GM23338 (cell line): ENCODE measurements around the gene SMIM7. TPM values are rescaled to one million over a fixed set of nuclear protein-coding genes. Genes with fewer than 3 reads are reported as not detected.
A peak's percentile ranks its signal among the peaks of the same experiment; 100 is the strongest.

ENCODE experiments used
- ATAC-seq: fragments of 200-7000 bp; cut with Tn5 transposase; 3 replicates; pipeline ENCODE4 v1.9.1; 2020
- DNase-seq: peaks from one replicate; pipeline ENCODE4 v3.0.0-alpha.2; 2015; ENCODE audit warnings: low spot score
- H2AFZ ChIP-seq: fragments of 200-600 bp; sonication (generic); 2 replicates; pipeline ENCODE4 v1.8.0; 2016; ENCODE audit warnings: antibody characterized with exemption, mild to moderate bottlenecking, moderate library complexity
- H3F3A ChIP-seq: fragments of 200-600 bp; sonication (generic); replicated peaks from 2 replicates; pipeline ENCODE4 v1.8.0; 2017; ENCODE audit warnings: antibody characterized with exemption, mixed run types, low read depth
- H3K27ac ChIP-seq: fragments of 200-600 bp; sonication (generic); 2 replicates; pipeline ENCODE4 v1.6.1; 2016; ENCODE audit warnings: low read depth
- H3K27me3 ChIP-seq: fragments of 200-600 bp; sonication (generic); 2 replicates; pipeline ENCODE4 v1.8.0; 2016; ENCODE audit warnings: mild to moderate bottlenecking, mixed run types, moderate library complexity; ENCODE audit not compliant: insufficient read depth
- H3K36me3 ChIP-seq: fragments of 200-600 bp; sonication (generic); 2 replicates; pipeline ENCODE4 v1.8.0; 2016; ENCODE audit warnings: mild to moderate bottlenecking; ENCODE audit not compliant: insufficient read depth
- H3K4me1 ChIP-seq: fragments of 200-600 bp; sonication (generic); 2 replicates; pipeline ENCODE4 v1.8.0; 2016; ENCODE audit warnings: mild to moderate bottlenecking, moderate library complexity; ENCODE audit not compliant: insufficient read depth
- H3K4me2 ChIP-seq: fragments of 200-600 bp; sonication (generic); 2 replicates; pipeline ENCODE4 v1.7.1; 2017; ENCODE audit warnings: mixed run types
- H3K4me3 ChIP-seq: fragments of 200-600 bp; sonication (generic); 2 replicates; pipeline ENCODE4 v1.6.1; 2016; ENCODE audit warnings: mixed run types
- H3K79me2 ChIP-seq: fragments of 200-600 bp; sonication (generic); replicated peaks from 2 replicates; pipeline ENCODE4 v1.8.0; 2017; ENCODE audit warnings: mild to moderate bottlenecking; ENCODE audit not compliant: insufficient read depth
- H3K9me2 ChIP-seq: fragments of 200-600 bp; sonication (generic); 2 replicates; pipeline ENCODE4 v1.8.0; 2017; ENCODE audit not compliant: insufficient read depth
- H4K20me1 ChIP-seq: fragments of 200-600 bp; sonication (generic); replicated peaks from 2 replicates; pipeline ENCODE4 v1.8.0; 2017; ENCODE audit warnings: mild to moderate bottlenecking; ENCODE audit not compliant: insufficient read depth
- H3K27ac Mint-ChIP-seq: 2 replicates; pipeline ENCODE4 v1.8.0; 2020; ENCODE audit warnings: inconsistent platforms, mild to moderate bottlenecking, moderate library complexity, mixed read lengths
- H3K27me3 Mint-ChIP-seq: 3 replicates; pipeline ENCODE4 v1.8.0; 2022; ENCODE audit warnings: low read depth, mild to moderate bottlenecking, moderate library complexity, mixed read lengths, inconsistent platforms; ENCODE audit not compliant: insufficient read depth, poor library complexity
- H3K36me3 Mint-ChIP-seq: 3 replicates; pipeline ENCODE4 v1.8.0; 2021; ENCODE audit warnings: low read depth, mild to moderate bottlenecking, inconsistent platforms, moderate library complexity, mixed read lengths
- H3K4me1 Mint-ChIP-seq: 3 replicates; pipeline ENCODE4 v1.8.0; 2020; ENCODE audit warnings: mild to moderate bottlenecking, inconsistent platforms, mixed read lengths
- H3K4me3 Mint-ChIP-seq: 3 replicates; pipeline ENCODE4 v1.8.0; 2021; ENCODE audit warnings: moderate library complexity, mild to moderate bottlenecking, inconsistent platforms, mixed read lengths
- H3K9me3 Mint-ChIP-seq: 3 replicates; pipeline ENCODE4 v1.8.0; 2020; ENCODE audit warnings: moderate library complexity, mild to moderate bottlenecking, inconsistent platforms, mixed read lengths
- NANOG ChIP-seq: IDR thresholded peaks from 2 replicates; pipeline ENCODE4 v1.6.1; 2016; ENCODE audit warnings: antibody characterized with exemption, borderline replicate concordance
- ZNF114 ChIP-seq: fragments of 250-450 bp; sonication (Bioruptor Pico); IDR thresholded peaks from 2 replicates; pipeline ENCODE4 v1.5.0; 2020; ENCODE audit warnings: mild to moderate bottlenecking, moderate library complexity
- ZNF331 ChIP-seq: fragments of 250-450 bp; sonication (Bioruptor Pico); IDR thresholded peaks from 2 replicates; pipeline ENCODE4 v1.5.0; 2020; ENCODE audit warnings: low read depth, mild to moderate bottlenecking, moderate library complexity
- ZNF462 ChIP-seq: fragments of 250-450 bp; sonication (Bioruptor Pico); IDR thresholded peaks from 2 replicates; pipeline ENCODE4 v1.5.0; 2020; ENCODE audit warnings: mild to moderate bottlenecking, moderate library complexity
- polyA plus RNA-seq: library from polyadenylated mRNA; unstranded; fragments of >200 nt; fragmentation: Nextera tagmentation; extraction: Ambion mirVana; gene quantifications from 2 replicates; pipeline ENCODE4 v1.2.1, GENCODE V29; 2016
- total RNA-seq: library from RNA; depleted of rRNA; stranded (reverse); fragments of >200 nt; shearing (Covaris generic); gene quantifications from 2 replicates; pipeline ENCODE4 v1.2.3, GENCODE V29; 2014
- TF ChIP-seq, protein P1 (sequence below): IDR thresholded peaks from 2 replicates; pipeline ENCODE4 v1.6.1; 2016; ENCODE audit warnings: antibody characterized with exemption

SMIM7 gene
- total and polyA plus RNA-seq, 2 experiments from 2014 or later, result 81.7 to 84.5 TPM

GRCh38 chr19:16623066-16623465 lies 36.9 kb downstream of the SMIM7 start (continued):
- TF ChIP-seq ZNF462 (CRISPR knock-in tag), result no peak
- TF ChIP-seq, protein P1, sequence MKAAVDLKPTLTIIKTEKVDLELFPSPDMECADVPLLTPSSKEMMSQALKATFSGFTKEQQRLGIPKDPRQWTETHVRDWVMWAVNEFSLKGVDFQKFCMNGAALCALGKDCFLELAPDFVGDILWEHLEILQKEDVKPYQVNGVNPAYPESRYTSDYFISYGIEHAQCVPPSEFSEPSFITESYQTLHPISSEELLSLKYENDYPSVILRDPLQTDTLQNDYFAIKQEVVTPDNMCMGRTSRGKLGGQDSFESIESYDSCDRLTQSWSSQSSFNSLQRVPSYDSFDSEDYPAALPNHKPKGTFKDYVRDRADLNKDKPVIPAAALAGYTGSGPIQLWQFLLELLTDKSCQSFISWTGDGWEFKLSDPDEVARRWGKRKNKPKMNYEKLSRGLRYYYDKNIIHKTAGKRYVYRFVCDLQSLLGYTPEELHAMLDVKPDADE, result no peak
- TF ChIP-seq ZNF114 (CRISPR knock-in tag), result no peak

- Histone ChIP-seq H3K9me2 (0 out of 2 replicates have a peak, but pooled peaks cover 4% of the 10 kb centered on the region), H3F3A (no peaks in the 10 kb centered on the region), H3K27ac (no peak overlapping the region), H3K4me2 (no peak overlapping the region), H3K4me1 (peaks cover 2% of the 10 kb centered on the region), H4K20me1 (peaks cover 68% of the 10 kb centered on the region), H3K79me2 (peaks cover 100% of the 10 kb centered on the region), H3K36me3 (no peaks in the 10 kb centered on the region), H3K4me3 (no peak overlapping the region), H2AFZ (no peak overlapping the region), H3K27me3 (no peaks in the 10 kb centered on the region)
- Mint-ChIP-seq H3K9me3 (no peaks in the 10 kb centered on the region), H3K36me3 (no peaks in the 10 kb centered on the region; the same call in 2 of the 3 replicates), H3K4me1 (peaks cover 40% of the 10 kb centered on the region), H3K4me3 (no peak overlapping the region), H3K27me3 (peaks cover 2% of the 10 kb centered on the region), H3K27ac (0 out of 2 replicates have a peak overlapping the region, but pooled peaks have one; percentile 17)
- ATAC-seq (no peak), DNase-seq (no peak)
- TF ChIP-seq ZNF462 (CRISPR knock-in tag), result no peak
- TF ChIP-seq, protein P1, result no peak
- no peak for TF ChIP-seq NANOG
- no peak for TF ChIP-seq ZNF331 (CRISPR knock-in tag)
- TF ChIP-seq ZNF114 (CRISPR knock-in tag), result no peak
These were observed 38.7 kb downstream of the SMIM7 start for GRCh38 chr19:16621165-16621800.
